ENCODE measurements around the gene PLEKHN1. TPM values are rescaled to one million over a fixed set of nuclear protein-coding genes. Genes with fewer than 3 reads are reported as not detected.
"Not testable (repeated sequence)": the region's sequence is repeated elsewhere in the genome, so short reads cannot be mapped to it uniquely, and the experiment has no call there.

PLEKHN1 gene
- total RNA-seq, 1 experiment from 2014 or later: 0.04 TPM

DNA sequence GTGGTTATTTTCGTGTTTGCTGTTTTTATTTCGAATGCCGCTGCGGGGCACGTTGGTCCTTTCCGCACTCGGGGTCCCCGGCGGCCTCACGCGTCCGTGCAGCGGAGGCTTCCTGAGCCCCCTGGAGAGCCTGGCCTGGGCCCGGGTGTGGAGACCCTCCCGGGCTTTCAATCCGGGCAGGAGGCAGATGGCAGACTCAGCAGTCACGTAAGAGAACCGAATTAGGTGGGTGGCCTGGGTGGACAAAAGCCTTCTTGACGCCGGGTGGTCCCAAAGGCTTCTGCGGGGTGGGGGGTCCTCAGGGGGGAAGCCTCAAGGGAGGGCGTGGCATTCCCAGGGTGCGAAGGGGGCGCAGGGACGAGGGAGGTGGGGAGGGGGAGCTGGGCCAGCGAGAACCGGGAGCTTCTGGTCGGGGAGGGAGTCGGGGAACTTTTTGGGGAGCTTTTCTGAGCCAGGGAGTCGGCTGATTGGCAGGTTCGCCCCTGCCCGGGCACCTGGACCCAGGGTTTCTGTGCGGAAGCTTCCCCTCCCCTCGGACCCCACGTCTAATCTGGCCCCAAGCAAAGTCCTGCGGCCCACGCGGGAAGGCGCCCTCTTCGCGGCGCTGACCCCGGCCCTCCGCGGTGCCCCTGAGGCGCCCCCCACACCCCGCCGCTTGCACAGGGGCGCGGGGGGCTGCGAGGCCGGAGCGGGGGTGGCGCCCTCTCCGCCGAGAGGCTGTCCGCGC is 34.9 kb downstream of the PLEKHN1 start:
- no peaks in the 10 kb centered on the region for H3K36me3 ChIP-seq
- peak overlapping the region; percentile 70 for H3K4me3 ChIP-seq
- H3K27me3 ChIP-seq: no peaks in the 10 kb centered on the region
- H3K4me1 ChIP-seq: peaks cover 20% of the 10 kb centered on the region
- DNase-seq: peak; percentile 74 to 79
- peak overlapping the region; percentile 94 for H3K27ac ChIP-seq
- H3K9me3 ChIP-seq (replicated peaks): no peaks in the 10 kb centered on the region

DNA sequence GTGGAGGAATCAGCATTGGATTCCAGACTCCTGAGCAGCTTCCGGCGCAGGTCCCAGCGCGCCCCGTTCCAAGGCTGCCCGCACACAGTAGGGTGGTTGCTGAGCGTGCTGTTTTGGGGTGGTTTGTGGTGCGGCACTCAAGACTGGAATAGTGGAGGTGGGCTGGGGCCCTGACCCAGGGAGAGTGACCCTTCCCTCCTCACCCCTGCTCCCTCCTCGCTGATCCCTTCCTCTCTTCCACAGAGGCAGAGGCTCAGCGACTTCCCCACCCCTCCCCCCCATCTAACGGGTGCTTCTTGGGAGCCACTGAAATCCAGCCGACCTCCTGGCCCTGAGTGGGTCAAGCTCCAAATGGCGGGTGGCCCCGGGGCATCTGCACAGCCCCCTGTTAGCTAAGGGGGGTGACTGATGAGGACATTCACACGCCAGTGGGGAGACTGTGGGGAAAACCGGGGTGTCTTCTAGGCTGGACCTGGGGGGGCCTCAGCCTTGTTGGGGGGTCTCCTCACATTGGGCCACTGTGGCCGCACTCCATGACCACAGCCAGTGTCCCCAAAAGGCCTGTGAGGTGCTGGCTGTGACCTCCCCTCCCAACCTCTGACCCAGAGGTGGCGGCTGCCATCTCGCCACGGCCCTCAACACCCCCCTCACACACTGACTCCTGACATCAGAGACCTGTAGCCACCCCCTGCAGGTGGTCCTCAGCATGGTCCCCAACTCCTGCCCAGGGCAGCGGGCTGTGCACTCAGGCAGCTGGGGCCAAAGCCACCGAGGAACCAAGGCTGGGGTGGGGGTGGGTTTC is 37.5 kb downstream of the PLEKHN1 start:
- DNase-seq: no peak
- Histone ChIP-seq H3K27me3 (no peaks in the 10 kb centered on the region), H3K4me1 (peaks cover 24% of the 10 kb centered on the region), H3K4me3 (peak overlapping the region; percentile 27), H3K9me3 (replicated peaks) (no peaks in the 10 kb centered on the region), H3K36me3 (no peaks in the 10 kb centered on the region), H3K27ac (peak overlapping the region; percentile 93)

DNA sequence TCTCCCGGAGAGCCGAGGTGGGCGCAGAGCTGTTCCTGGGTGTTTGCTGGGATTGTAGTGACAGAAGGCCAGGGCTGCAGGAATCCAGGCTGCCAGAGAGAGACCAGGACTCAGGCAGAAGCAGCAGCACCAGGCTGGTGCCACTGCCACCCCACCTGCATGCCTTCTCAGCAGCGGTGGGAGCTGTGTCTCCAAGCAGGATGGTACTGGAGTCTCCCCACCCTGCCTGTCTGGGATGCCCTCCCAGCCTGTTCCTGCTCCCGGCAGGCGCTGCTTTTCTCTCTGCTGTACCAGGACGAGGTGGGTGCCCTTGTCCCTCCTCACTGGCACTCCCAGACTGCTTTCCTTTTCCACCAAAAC is 38.1 kb downstream of the PLEKHN1 start:
- Histone ChIP-seq H3K9me3 (replicated peaks) (no peaks in the 10 kb centered on the region), H3K4me1 (peaks cover 24% of the 10 kb centered on the region), H3K27ac (peak overlapping the region; percentile 93), H3K27me3 (no peaks in the 10 kb centered on the region), H3K4me3 (peak overlapping the region; percentile 27), H3K36me3 (no peaks in the 10 kb centered on the region)
- no peak for DNase-seq

DNA sequence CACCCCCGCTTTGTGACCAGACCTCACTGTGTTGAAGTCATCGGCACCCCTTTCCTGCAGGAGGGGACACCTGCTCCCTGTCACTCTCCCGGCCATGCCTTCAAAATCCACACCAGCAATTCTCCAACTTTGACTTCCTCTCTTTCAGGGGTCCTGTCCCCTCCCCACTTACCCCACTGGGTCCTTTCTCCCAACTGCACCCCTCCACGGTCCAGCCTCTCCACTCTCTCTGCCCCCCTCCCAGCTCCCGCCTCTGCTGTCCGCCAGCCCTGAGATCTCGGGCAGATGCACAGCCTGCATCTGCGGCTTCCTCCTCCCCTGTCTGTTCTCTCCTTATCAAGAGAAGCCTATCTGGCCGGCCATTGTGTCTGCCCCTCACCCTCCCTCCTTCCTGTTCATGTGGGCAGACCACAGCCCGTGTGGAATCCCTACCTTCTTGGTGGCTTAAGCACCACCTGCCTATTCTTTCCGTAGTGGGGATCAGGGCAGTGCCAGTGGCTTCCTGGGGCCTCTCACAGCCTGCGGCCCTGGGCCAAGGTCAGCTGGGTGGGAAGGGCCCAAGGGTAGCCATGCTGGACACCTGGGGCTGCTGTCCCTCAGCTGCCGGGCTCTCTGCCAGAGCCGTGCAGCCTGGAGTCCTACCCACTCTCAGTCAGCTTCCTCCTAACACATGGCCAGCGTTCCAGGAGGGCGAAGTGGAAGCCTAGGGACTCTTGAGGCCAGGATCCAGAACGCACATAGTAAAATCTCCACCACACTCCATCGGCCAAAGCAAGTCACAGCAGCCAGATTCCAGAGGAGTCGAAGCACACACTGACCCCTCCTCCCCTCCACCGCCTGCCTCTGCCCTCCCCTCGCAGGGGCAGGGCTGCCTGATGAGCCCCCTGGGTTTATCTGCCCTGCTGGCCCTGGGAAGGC is 38.8 kb downstream of the PLEKHN1 start:
- Histone ChIP-seq H3K27me3 (no peaks in the 10 kb centered on the region), H3K4me1 (peaks cover 24% of the 10 kb centered on the region), H3K27ac (peak overlapping the region; percentile 93), H3K9me3 (replicated peaks) (no peaks in the 10 kb centered on the region), H3K4me3 (peak overlapping the region; percentile 27), H3K36me3 (no peaks in the 10 kb centered on the region)
- DNase-seq: peak; percentile 88 to 93

DNA sequence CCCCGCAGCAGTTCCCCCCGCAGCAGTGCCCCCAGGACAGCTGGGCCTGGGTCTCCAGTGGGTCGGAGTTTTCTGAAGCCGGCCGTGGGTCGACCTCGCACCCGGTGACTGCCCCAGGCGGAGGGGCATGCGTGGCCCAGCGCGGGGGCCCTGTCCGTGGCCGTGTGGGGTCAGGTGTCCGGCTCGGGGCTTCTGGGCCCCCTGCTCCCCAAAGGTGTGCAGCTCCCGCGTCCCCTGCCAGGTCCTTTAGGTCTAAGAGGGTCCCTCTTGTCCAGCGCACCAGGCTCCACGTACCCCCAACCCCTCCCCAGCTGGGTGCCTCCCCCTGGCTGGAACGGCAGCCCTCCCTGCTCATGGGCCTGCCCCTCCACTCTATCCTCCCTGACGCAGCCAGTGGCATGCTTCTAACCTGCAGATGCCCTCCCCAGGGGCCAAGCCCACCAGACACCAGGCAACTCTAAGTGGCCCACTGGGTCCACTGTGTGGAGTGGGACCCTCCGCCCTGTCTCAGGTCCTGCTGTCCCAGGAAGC is 39.6 kb downstream of the PLEKHN1 start:
- DNase-seq: no peak
- Histone ChIP-seq H3K4me3 (peak overlapping the region; percentile 27; the same call in 1 of the 2 replicates), H3K36me3 (no peaks in the 10 kb centered on the region), H3K27me3 (no peaks in the 10 kb centered on the region), H3K4me1 (peaks cover 24% of the 10 kb centered on the region), H3K27ac (peak overlapping the region; percentile 93), H3K9me3 (replicated peaks) (no peaks in the 10 kb centered on the region)

DNA sequence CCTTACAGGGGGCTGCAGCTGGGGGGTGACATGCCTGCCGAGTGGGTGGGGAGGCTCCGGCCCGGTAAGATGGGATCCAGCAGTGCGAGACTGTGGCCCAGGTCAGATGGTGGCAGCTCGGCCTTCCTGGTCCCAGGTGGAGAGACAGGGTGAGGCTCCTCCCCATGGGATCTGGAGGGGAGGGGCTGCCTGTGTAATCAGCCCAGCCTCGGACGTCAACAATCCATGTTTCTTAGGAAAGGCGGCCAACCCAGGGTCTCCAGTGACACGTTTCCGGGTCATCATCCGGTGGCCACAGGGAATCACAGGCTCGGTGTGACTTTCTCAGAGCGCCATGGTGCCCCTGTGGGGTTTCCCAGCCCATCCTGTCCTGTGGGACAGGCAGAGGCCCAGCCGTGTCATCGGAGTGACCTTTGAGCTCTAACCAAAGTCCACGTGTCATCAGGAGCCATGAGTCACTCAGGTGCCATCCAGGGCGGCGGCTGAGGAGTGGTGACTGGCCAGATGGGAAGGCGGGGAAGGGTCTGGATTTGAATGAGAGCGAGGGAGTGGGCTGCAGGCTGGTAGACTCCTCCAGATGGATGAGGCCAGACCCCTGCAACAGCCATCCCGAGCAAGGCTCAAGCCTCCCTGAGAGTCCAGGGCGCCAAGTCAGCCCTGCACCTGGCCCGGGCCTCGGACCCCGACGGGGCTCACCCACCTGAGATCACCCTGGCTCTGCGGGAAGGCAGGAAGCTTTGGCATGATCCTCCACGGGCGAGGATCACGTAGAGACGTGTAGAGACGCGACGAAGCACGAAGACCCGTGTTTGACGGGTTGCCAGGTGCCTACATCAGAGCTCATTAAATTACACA is 40.2 kb downstream of the PLEKHN1 start:
- DNase-seq: no peak
- no peak overlapping the region for H3K4me3 ChIP-seq
- no peaks in the 10 kb centered on the region for H3K36me3 ChIP-seq
- H3K27me3 ChIP-seq: no peaks in the 10 kb centered on the region
- H3K27ac ChIP-seq: peak overlapping the region; percentile 93; the same call in 1 of the 2 replicates
- peaks cover 24% of the 10 kb centered on the region for H3K4me1 ChIP-seq
- H3K9me3 ChIP-seq (replicated peaks): no peaks in the 10 kb centered on the region

DNA sequence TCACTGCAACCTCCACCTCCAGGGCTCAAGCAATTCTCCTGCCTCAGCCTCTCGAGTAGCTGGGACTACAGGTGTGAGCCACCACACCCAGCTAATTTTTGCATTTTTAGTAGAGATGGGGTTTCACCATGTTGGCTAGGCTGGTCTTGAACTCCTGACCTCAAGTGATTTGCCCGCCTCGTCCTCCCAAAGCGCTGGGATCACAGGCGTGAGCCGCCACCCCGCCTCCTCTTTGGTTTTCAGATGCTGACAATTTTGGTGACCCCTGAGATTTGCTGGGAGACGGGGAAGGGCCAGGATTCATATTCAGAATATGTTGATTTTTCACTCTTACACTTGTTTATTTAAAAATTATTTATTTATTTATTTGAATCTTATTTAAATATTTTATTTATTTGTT is 43.8 kb downstream of the PLEKHN1 start:
- not testable (repeated sequence) for H3K9me3 ChIP-seq (replicated peaks); H3K4me3 ChIP-seq; H3K36me3 ChIP-seq; H3K27ac ChIP-seq; H3K27me3 ChIP-seq; DNase-seq
- peaks cover 13% of the 10 kb centered on the region for H3K4me1 ChIP-seq

DNA sequence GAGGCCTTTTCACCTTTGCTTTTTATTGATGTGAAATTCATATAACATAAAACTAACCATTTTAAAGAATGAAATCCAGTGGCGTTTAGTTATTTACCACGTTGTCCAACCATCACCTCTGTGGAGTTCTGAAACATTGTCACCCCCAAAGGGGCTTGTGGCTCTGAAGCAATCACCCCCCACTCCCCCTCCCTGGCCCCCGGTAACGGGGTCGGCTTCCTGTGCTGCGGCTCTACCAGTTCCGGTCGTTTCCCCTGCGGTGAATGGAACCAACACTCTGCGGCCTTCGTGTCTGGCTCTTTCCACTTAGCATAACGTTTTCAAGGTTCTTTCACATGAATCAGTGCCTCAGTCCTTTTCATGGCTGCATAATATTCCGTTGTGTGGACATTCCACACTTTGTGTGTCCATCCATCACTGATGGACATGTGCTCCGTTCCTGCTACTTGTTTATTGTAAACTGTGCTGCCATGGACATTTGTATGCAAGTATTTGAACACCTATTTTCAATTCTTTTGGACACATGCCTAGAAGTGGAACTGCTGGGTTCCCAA is 45.2 kb downstream of the PLEKHN1 start:
- H3K27me3 ChIP-seq: no peaks in the 10 kb centered on the region
- no peak for DNase-seq
- no peaks in the 10 kb centered on the region for H3K36me3 ChIP-seq
- H3K4me3 ChIP-seq: no peak overlapping the region
- H3K4me1 ChIP-seq: peaks cover 6% of the 10 kb centered on the region
- no peak overlapping the region for H3K27ac ChIP-seq
- H3K9me3 ChIP-seq (replicated peaks): no peaks in the 10 kb centered on the region

DNA sequence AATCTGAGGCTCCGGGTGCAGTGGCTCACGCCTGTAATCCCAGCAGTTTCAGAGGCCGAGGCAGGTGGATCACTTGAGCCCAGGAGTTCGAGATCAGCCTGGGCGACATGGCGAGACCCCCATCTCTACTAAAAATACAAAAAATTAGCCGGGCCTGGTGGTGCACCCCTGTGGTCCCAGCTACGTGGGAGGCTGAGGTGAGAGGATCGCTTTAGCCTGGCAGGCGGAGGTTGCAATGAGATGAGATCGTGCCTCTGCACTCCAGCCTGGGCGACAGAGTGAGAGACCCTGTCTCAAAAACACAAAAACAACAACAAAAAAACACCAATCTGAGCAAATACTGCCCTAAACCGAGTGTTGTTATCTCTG is 46.4 kb downstream of the PLEKHN1 start:
- not testable (repeated sequence) for H3K27ac ChIP-seq; DNase-seq; H3K9me3 ChIP-seq (replicated peaks); H3K27me3 ChIP-seq; H3K36me3 ChIP-seq; H3K4me1 ChIP-seq
- peak overlapping the region; percentile 58 for H3K4me3 ChIP-seq

DNA sequence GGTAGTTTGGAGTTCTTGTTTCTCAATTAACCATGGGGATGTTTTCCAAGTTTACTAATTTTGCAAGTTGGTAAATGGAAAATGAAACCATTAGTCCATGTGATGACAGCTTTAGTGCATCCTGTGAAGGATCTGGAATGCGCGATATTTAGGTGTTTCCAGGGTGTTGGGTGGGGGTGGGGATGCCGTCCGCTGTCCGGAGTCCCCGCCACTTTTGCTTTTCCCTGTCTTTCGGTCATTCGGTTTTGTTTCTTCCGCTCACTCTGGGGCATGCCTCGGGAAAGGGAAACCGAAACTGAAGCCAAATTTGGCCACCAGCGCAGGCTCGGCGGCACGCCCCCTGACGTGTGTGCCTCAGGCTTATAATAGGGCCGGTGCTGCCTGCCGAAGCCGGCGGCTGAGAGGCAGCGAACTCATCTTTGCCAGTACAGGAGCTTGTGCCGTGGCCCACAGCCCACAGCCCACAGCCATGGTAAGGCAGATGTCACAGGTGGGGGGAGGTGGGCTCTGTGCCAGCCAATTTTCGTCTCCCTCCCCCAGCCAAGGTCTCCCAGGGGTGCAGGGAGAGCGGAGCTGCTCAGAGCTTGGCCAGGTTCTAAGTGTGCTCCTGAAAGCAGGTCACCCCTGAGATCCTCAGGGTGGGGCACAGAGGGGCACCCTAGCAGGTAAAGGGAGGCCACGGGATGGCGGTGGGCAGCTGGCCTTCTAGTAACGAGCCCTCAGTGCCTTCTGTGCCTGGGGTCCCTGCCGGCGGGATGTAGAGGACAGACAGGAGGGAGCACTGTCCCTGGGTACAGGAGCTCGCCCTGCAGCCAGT is 47.0 kb downstream of the PLEKHN1 start, which contains the start of gene ISG15:
Gene ISG15, plus strand, starts transcription at position 393 of the 817 bp plus-strand sequence. Its CDS starts 77 bp downstream, at position 470.
- H3K36me3 ChIP-seq: no peaks in the 10 kb centered on the region
- no peak within 1 kb of the TSS for H3K27ac ChIP-seq
- H3K4me3 ChIP-seq: peak within 1 kb of the TSS; percentile 58
- DNase-seq: peak; percentile 77 to 83
- no peaks in the 10 kb centered on the region for H3K9me3 ChIP-seq (replicated peaks)
- no peaks in the 10 kb centered on the region for H3K27me3 ChIP-seq
- H3K4me1 ChIP-seq: peaks cover 5% of the 10 kb centered on the region; the same call in 1 of the 2 replicates

DNA sequence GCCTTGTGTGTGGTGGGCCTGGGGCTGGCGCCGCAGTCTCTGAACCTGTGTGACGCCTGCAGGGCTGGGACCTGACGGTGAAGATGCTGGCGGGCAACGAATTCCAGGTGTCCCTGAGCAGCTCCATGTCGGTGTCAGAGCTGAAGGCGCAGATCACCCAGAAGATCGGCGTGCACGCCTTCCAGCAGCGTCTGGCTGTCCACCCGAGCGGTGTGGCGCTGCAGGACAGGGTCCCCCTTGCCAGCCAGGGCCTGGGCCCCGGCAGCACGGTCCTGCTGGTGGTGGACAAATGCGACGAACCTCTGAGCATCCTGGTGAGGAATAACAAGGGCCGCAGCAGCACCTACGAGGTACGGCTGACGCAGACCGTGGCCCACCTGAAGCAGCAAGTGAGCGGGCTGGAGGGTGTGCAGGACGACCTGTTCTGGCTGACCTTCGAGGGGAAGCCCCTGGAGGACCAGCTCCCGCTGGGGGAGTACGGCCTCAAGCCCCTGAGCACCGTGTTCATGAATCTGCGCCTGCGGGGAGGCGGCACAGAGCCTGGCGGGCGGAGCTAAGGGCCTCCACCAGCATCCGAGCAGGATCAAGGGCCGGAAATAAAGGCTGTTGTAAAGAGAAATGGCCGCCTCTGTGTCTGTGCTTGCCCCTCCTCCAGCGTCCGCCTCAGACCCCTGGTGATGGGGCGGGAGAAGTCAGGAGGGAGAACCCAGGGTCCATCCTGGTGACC is 47.8 kb downstream of the PLEKHN1 start:
- no peaks in the 10 kb centered on the region for H3K36me3 ChIP-seq
- H3K4me1 ChIP-seq: peaks cover 5% of the 10 kb centered on the region; the same call in 1 of the 2 replicates
- no peaks in the 10 kb centered on the region for H3K27me3 ChIP-seq
- H3K9me3 ChIP-seq (replicated peaks): no peaks in the 10 kb centered on the region
- peak overlapping the region; percentile 58 for H3K4me3 ChIP-seq
- DNase-seq: no peak
- no peak overlapping the region for H3K27ac ChIP-seq

Data from SJCRH30 (cell line).